ENCODE results near the gene KLF6. TPM values are rescaled to one million over a fixed set of nuclear protein-coding genes. Genes with fewer than 3 reads are reported as not detected.
A peak's percentile ranks its signal among the peaks of the same experiment; 100 is the strongest.

KLF6 gene
- total and polyA plus RNA-seq, 2 donors (not counting 3 experiments of a cell fraction or from before 2014, with no cell fraction given), result 183 to 307 TPM

GRCh38 chr10:3754727-3755439, 30.1 kb downstream of the KLF6 start:
- Histone ChIP-seq H3K36me3 (ENCODE audit: control insufficient read depth in 2 of 2, extremely low read depth in 1 of 2, insufficient read depth in 2 of 2, low read length in 2 of 2) (no peaks in the 10 kb centered on the region), H3K4me1 (ENCODE audit: control insufficient read depth, extremely low read depth, insufficient read depth, low read length) (peaks cover 24% of the 10 kb centered on the region), H3K79me2 (ENCODE audit: control insufficient read depth, insufficient read depth, low read length) (no peaks in the 10 kb centered on the region), H3K4me3 (replicated peaks in 1 of 3; ENCODE audit: insufficient read depth in 1 of 3, low read depth in 1 of 3, low read length in 3 of 3) (no peak overlapping the region), H3K9me3 (replicated peaks; ENCODE audit: control insufficient read depth, insufficient read depth, low read length) (no peaks in the 10 kb centered on the region), H4K20me1 (replicated peaks; ENCODE audit: control insufficient read depth, extremely low read depth, insufficient read depth, low read length) (no peaks in the 10 kb centered on the region), H3K9ac (replicated peaks; ENCODE audit: extremely low read depth, insufficient read depth, low read length) (peak overlapping the region; percentile 35), H3K27me3 (ENCODE audit: control insufficient read depth in 2 of 2, insufficient read depth in 2 of 2, low read length in 2 of 2) (no peaks in the 10 kb centered on the region), H3K4me2 (ENCODE audit: insufficient read depth, low read length) (peak overlapping the region; percentile 64), H3K9me1 (replicated peaks; ENCODE audit: control insufficient read depth, extremely low read depth, insufficient read depth, low read length) (no peaks in the 10 kb centered on the region), H3K27ac (ENCODE audit: insufficient read depth, low read depth, low read length) (peak overlapping the region; percentile 93), H2AFZ (ENCODE audit: low read depth, low read length) (no peak overlapping the region)
- BruUV-seq (replicated peaks), result TSS peak; percentile 87
- dilution Hi-C loops (cut with MboI; ENCODE audit: extremely low pct_ligation_motif_present, low sequenced_read_pairs), result no loop called here
- FAIRE-seq, result peak; percentile 98
- no peak for TF ChIP-seq CTCF (IDR thresholded peaks at IDR 0.05; ENCODE audit: extremely low read depth in 1 of 2, insufficient read depth in 1 of 2, low read depth in 1 of 2, low read length in 2 of 2)
- TF ChIP-seq JUN (IDR thresholded peaks at IDR 0.05; ENCODE audit: borderline replicate concordance, insufficient read depth, insufficient read length, low read depth), result peak; percentile 97
- TF ChIP-seq GATA2 (IDR thresholded peaks at IDR 0.05; ENCODE audit: insufficient read depth, insufficient read length, low read depth, low read length), result peak; percentile 83
- peak; percentile 73 for TF ChIP-seq POLR2AphosphoS5 (IDR thresholded peaks at IDR 0.05; ENCODE audit: insufficient read depth, low read depth, low read length)
- TF ChIP-seq FOS (IDR thresholded peaks at IDR 0.05; ENCODE audit: borderline replicate concordance, insufficient read depth, low read length), result peak; percentile 97
- peak; percentile 43 for TF ChIP-seq POLR2A (IDR thresholded peaks at IDR 0.05; ENCODE audit: low read depth, low read length)
- no peak for TF ChIP-seq EZH2 (IDR thresholded peaks at IDR 0.05; ENCODE audit: borderline replicate concordance, low read depth, low read length, severe bottlenecking)
- no peak for TF ChIP-seq MYC (IDR thresholded peaks at IDR 0.05; ENCODE audit: low read depth, low read length)
- TF ChIP-seq MAX (IDR thresholded peaks at IDR 0.05; ENCODE audit: insufficient read depth, insufficient read length), result no peak
- DNase-seq (ENCODE audit: low read depth, low spot score), result peak; percentile 94
- intact Hi-C loops (cut with micrococcal nuclease), result loop anchor here (1.0 kb wide), 2 partner anchors 19 to 288 kb away; no protein-coding TSS in a partner anchor
- CTCF ChIA-PET, result interaction anchor here (0.8 to 2.5 kb wide), 11 partner anchors 9 to 1026 kb away, joined by 3 to 10 read pairs (median 4); no protein-coding TSS in a partner anchor
- POLR2A ChIA-PET, result interaction anchor here (0.6 to 1.6 kb wide), 3 partner anchors 20 to 377 kb away, joined by 4 to 6 read pairs (median 5); no protein-coding TSS in a partner anchor

Data from endothelial cell of umbilical vein (primary cell).